Stimulated activated naive CD8-positive, alpha-beta T cell treated with anti-CD3 and anti-CD28 coated beads, Interleukin-15, Interleukin-2, amounts not matched to agents 100 U/mL and 50 U/mL, for 24 hours (primary cell): Measurements from ENCODE around the gene EXOC4.
A peak's percentile ranks its signal among the peaks of the same experiment; 100 is the strongest.
"Not testable (repeated sequence)": the region's sequence is repeated elsewhere in the genome, so short reads cannot be mapped to it uniquely, and the experiment has no call there.

Experiments used
- ATAC-seq: fragments of 150-1000 bp; cut with Tn5 transposase; one replicate; pipeline ENCODE4 v1.10.0; 2021
- DNase-seq: peaks from one replicate; pipeline ENCODE4 v3.0.0; 2021

EXOC4 gene

DNA sequence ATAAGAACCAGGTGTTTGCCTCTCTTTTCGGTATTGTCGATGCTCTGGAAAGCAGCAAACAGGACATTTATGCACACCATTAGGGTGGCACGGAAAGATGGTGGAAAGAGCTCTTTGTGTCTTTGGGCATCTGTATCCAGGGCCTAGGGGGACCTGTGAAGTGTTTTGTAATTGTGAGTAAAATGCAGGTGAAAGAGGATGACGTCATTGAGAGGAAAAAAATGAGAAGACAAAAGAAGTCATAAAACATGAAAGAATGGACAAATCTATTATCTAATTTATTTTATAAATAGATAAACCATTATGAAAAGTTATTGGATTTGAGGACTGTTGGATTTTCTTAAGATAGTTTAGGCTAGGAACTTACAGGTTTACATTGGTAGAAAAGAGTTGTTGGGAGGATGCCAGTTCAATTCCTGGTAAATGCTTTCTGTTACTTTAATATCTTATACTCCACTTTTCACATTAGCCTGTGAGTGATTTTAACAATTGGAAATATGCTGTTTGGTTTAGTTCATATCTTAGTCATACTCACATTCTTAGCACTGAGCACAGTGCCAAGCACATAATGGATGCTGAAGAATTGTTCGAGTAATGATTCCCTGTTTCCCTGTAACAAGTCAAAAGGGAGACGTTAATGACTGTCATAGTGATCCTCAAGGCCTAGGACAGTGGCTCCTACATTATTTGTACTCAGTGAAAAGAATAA, 62.6 kb downstream of the EXOC4 start:
- no peak for ATAC-seq
- DNase-seq, result no peak

DNA sequence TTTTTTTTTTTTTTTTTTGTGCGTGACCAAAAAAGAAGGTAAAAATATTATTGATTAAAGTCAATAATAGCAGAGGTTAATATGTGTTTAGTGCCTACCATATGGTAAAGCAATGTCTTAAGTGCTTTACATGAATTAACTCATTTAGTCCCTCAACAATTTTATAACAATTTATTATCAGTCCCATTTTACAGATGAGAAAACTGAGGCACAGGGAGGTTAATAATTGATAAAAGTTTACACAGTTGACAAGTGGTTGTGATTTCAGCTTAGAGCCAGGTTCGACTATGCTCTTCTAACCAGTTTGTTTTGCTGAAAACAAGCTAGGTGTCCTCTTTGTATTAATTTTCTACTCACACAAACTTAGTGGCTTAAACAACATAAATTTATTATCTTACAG, 67.0 kb downstream of the EXOC4 start:
- DNase-seq (no peak), ATAC-seq (no peak)

DNA sequence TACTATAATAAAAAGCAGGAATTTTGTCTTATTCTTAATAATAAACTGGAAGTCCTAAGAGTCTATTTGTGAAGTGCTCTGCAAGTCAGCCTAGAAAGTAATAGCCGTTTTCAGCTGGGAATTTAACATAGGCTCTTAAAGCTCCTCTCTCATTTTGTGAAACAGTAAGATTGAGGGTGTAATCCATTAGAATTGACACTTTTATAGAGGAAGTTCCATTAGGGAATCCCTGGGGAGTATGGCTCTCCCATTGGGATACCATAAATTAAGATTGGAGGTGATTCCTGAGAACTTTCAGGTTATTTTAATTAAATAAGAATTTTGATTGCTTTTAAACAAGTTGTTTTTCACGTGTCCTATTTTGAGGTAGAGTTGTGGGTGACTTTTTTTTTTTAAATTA, 68.0 kb downstream of the EXOC4 start:
- ATAC-seq (no peak), DNase-seq (no peak)

DNA sequence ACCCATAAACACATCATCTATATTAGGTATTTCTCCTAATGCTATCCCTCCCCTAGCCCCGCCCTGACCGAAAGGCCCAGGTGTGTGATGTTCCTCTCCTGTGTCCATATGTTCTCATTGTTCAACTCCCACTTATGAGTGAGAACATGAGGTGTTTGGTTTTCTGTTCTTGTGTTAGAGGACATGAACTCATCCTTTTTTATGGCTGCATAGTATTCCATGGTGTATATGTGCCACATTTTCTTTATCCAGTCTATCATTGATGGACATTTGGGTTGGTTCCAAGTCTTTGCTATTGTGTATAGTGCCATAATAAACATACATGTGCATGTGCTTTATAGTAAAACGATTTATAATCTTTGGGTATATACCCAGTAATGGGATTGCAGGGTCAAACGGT, 68.5 kb downstream of the EXOC4 start:
- ATAC-seq, DNase-seq: not testable (repeated sequence)

DNA sequence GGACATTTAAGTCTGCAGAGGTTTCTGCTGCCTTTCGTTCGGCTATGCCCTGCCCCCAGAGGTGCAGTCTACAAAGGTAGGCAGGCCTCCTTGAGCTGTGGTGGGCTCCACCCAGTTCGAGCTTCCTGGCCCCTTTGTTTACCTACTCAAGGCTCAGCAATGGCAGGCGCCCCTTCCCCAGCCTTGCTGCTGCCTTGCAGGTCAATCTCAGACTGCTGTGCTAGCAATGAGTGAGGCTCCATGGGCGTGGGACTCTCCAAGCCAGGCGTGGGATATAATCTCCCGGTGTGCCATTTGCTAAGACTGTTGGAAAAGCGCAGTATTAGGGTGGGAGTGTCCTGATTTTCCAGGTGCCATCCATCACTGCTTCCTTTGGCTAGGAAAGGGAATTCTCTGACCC, 73.9 kb downstream of the EXOC4 start:
- DNase-seq, ATAC-seq: not testable (repeated sequence)

DNA sequence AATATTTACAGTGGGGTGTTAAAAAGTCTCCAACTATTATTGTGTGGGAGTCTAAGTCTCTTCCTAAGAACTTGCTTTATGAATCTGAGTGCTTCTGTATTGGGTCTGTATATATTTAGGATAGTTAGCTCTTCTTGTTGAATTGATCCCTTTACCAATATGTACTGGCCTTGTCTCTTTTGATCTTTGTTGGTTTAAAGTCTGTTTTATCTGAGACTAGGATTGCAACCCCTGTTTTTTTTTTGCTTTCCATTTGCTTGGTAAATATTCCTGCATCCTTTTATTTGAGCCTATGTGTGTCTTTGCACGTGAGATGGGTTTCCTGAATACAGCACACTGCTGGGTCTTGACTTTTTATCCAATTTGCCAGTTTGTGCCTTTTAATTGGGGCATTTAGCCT, 75.1 kb downstream of the EXOC4 start:
- not testable (repeated sequence) for ATAC-seq, DNase-seq

DNA sequence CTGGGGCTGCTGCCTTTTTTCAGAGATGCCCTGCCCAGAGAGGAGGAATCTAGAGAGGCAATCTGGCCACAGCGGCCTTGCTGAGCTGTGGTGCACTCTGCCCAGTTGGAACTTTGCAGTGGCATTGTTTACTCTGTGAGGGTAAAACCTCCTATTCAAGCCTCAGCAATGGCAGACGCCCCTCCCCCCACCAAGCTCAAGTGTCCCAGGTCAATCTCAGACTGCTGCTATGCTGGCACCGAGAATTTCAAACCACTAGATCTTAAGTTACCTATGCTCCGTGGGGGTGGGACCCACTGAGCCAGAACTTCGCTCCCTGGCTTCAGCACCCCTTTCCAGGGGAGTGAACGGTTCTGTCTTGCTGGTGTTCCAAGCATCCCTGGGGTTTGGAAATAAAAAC, 77.2 kb downstream of the EXOC4 start:
- ATAC-seq, result no peak
- DNase-seq, result no peak

DNA sequence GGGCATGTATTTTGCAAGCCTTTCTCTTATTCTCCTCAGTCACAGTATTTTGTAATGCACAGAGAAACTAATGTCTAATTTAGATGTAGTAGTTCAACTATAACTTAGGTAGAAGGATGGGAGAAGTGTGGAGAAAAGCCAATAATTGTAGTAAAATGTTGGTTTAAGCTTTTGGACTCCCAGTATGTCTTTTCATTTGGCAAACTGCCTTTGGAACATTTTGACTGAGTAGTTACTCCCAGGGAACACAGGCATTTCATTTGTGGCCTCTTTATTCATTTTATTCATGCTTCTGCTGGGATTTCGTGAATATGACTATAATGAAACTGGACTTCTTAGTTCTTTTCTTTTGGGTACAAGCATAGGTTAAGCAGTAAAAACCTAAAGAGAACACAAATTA, 79.0 kb downstream of the EXOC4 start:
- ATAC-seq, result no peak

DNA sequence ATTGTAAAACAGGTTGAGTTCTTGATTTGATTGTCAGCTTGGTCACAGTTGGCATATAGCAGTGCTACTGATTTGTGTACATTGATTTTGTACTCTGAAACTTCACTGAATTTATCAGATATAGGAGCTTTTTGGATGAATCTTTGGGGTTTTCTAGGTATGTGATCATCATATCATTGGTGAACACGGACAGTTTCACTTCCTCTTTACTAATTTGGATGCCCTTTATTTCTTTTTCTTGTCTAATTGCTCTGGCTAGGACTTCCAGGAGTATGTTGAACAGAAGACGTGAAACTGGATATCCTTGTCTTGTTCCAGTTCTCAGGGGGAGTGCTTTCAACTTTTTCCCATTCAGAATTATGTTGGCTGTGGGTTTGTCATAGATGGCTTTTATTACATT, 86.9 kb downstream of the EXOC4 start:
- ATAC-seq, result no peak
- no peak for DNase-seq

More for the DNA sequence above, 79.0 kb downstream of the EXOC4 start:
- no peak for DNase-seq

DNA sequence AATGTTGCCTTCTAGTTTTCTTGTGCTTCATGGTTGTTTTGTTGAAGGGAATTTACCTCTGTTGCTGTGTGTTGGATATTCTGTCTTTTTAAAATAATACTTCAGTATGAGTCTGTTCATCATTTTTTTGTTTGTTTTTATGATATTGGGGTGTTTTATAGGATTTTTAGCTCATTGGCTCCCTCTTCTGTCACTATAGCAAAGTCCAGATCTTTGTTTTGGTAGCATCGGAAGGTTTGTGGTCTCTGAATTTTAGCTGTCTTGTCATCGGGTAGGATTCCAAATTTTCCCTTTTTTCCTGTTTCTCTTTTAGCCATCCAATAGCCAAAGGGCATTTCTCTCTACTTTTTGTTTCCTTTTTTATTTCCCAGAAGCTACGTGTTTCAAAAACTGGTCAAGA, 91.4 kb downstream of the EXOC4 start:
- DNase-seq, result no peak
- no peak for ATAC-seq

DNA sequence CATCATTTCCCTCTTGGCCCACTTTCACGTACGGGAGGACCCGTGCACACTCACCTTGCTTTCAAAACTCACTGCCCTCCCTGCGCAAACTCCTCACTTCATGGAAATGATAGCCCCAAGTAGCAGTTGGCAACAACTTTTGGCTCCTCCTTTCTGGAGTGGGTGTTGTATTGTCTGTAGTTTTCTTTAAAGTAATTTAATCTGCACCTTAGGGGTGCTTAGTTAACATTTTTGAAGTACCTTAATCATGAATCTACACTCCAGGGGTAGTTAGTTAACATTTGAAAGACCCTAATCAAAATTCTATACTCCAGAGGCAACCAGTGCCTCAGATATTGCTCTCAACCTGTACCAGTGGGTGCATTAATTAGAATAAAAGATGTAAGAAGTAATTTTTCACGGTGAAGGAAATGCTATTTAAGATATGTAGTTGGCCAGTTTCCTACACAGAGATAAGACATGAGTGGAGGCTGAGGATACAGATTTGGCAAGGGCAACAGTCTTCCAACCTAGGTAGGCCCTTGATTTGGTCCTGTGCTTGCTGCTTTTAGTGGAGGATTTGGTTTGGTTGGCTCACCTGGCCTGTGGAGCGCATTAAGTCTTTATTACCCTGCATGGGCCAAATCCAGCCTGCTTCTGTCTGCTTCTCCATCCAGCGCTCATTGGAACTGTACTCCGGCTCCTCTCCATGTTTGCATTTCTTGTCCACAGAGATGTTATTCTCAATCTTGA, 93.0 kb downstream of the EXOC4 start:
- no peak for ATAC-seq
- no peak for DNase-seq

DNA sequence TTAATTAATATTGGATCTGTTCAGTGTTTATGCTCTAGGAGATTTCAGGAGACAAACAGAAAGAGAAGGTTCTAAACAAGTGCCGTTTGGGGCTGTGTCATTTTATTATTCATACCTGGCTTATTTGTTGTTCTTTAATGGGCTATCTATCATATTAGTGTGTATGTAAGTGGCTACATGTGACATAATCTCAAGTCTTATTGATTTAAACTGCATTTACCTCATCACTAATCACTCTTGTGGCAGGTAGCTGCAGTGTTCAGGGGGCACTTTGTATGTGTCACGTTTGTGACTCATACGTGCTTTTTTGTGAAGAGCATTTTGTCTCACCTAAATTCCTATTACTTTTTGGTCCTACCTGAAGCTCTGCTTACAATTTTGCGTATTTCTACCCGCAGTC, 95.4 kb downstream of the EXOC4 start:
- DNase-seq (no peak), ATAC-seq (no peak)

DNA sequence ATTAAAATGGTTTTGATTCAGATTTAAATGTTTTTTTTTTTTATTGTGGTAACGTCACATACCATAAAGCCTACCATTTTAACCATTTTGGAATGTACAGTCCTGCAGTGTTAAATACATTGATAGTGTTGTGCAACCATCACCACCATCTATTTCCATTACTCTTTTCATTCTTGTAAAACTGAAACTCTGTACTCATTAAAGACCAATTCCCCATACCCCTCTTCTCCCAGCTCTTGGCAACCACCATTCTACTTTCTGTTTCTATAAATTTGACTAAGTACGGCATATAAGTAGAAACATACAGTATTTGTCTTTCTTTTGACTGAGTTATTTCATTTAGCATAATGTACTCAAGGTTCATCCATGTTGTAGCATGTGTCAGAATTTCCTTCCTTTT, 96.2 kb downstream of the EXOC4 start:
- DNase-seq (no peak), ATAC-seq (peak; percentile 63)

DNA sequence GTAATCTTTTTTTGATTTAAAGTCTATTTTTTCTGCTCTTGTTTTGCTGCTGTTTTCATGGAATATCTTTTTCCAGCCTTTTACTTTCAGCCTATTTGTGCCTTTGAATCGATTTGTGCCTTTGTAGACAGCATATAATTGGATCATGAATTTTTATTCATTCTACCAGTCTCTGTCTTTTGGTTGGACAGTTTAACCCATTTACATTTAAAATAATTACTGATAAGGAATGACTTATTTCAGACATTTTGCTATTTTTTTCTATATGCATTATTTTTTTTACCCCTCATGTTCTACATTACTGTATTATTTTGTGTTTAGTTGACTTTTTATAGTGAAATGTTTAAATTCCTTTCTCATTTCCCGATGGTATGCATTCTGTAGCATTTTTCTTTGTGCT, 99.6 kb downstream of the EXOC4 start:
- DNase-seq, result no peak
- no peak for ATAC-seq

DNA sequence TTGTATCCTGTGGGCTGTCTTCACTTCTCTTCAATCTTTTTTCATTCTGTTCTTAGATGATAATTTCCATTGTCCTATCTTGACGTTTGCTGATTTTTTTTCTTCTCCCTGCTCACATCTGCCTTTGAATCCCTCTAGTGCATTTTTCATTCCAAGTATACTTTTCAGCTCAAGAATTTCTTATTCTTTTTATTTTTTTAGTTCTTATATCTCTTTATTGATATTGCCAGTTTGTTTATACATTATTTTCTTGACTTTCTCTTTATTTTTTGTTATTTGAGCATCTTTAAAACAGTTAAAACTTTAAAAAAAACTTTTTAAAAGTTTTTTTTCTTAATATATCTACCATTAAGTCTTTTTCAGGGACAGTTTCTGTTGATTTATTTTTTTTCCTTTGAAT, 100.9 kb downstream of the EXOC4 start:
- ATAC-seq, result no peak
- no peak for DNase-seq

DNA sequence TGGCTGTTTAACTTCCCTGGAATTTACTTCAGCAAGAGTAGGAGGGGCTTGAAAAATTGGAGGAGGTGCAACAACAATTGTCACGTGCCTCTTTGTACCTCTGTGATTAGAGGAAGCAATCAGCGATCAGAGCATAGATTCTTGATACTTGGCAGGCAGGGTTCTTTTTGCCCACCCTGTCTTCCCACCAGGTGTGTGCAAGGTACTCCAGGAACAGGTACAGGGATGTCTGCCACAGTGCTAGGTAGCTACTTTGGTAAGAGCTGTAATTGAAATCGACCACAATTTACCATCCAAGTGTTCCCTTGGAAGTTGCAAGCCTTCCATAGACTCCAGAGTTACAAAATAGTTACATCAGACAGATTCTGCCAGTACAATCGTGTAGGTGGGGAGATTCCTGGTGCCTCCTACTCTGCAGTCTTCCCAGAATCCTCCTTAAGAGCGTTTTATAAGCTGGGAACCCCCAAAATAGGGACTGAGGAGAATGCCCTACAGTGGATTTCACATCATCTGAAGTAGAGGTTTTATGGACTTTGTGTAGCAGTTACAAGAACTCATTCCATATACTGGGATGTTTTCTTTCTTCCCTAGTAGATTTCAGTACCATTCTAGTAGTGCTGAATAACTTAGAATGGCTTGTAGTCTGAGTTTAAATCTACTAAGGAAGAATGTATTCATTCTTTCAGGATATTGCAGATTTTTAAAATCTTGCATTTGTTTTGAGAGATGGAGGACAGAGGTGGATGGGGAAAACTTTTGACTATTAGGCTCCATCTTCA, 101.9 kb downstream of the EXOC4 start:
- ATAC-seq (no peak), DNase-seq (no peak)

DNA sequence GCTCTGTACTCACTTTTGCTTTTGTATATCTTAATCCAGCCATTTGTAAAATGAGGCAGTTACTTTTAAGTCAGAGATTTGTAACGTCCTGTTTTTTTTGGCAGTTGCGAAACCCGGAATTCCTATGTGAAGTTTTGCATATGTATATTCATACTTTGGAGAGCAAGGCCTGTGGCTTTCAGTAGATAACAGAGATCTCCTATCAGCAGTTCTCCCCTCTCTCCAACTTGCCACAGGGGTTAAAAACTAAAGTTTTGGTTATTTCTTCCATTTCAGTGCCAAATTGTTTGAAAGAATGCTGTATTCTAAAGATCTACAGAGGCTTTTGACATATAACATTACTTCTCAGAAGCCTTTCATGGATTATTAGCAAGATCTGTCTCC, 102.4 kb downstream of the EXOC4 start:
- ATAC-seq, result no peak
- no peak for DNase-seq

DNA sequence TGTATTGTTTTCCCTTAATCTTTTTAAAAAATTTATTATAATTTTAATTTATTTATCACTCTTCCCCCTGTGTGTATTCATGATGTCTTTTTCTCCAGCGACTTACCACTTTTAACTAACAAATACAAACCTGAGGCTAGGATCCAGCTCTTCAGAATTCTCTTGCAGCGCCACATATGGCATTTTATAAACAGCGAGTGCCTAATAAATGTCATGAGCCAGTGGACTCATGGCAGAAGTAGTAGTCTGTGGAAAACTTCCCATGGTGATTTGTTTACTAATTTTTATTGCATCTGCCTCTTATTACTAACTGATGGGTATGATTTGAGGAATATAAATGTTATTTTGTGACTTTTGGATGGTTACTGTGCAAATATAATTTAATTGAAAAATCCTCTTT, 102.9 kb downstream of the EXOC4 start:
- DNase-seq (no peak), ATAC-seq (no peak)

DNA sequence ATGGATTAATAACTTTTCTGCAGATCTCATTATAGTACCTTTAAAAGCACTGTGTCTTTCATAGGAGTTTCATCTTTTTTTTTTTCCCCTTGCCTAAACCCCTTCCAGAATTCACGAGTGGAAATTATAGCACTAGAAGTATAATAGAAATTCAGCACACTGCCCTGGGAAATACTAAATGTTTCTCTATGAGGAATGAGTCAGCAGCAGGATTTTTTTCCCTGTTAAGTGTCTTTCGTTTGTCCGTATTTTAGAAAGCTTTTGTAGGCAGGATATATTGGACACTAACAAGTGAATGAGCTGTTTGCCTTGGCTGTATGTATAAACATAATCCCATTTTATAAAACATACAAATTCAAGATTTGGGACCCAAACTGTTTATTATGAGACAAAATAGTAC, 105.8 kb downstream of the EXOC4 start:
- DNase-seq, result no peak
- ATAC-seq, result no peak

DNA sequence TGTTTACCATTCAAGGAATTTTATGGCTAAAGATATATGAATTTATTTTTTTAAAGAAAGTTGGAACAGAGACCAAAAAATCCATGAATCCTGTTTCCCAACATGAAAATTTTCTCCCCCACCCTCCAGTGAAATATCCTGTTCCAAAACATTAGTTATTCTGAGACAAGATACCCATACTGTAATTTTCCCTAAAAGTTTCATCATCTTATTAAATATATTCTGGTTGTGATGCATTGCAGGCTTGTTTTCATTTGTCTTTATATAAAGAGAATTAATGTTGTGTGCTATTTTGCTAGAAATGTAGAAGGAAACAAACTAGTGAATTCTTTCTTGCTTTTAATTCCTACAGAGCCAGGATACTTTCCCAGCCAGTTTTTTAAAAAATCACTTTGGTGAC, 106.6 kb downstream of the EXOC4 start:
- no peak for ATAC-seq
- no peak for DNase-seq

DNA sequence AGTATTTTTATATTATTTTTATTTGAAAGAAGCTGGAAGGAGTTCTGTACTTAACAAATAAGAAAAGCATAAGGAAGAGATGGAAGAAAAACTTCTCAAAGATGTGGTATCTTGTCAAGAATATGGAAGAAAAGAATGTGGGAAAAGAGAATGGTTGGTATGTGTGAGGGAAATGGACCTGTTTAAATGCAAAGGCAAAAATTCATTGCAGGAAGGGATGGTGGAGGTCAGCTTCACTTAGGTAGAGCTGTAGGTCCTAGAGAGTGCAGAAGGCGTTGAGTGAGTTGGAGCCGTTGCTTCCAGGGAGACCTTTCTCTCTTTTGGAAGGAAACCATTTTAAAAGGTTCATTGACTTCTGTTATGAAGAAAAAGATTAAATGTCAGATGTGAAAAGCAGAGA, 107.3 kb downstream of the EXOC4 start:
- ATAC-seq, result no peak

DNA sequence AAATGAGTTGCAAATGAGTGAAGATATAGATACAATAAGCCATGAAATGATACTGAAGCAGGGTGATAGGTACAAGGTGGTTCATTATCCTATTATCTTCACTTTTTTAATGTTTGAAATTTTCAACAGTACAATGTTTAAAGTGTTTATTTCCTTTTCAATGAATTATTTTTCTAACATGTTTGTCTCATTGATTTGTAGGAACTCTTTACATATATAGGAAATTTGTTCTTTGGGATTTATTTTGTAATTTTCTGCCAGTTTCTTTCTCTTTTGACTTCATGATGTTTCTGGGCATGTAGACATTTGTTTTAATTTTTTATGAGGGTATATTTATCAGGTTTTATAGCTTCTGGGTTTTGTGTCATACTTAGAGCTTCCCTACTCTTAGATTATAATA, 108.9 kb downstream of the EXOC4 start:
- DNase-seq (no peak), ATAC-seq (no peak)

More for the DNA sequence above, 107.3 kb downstream of the EXOC4 start:
- no peak for DNase-seq

DNA sequence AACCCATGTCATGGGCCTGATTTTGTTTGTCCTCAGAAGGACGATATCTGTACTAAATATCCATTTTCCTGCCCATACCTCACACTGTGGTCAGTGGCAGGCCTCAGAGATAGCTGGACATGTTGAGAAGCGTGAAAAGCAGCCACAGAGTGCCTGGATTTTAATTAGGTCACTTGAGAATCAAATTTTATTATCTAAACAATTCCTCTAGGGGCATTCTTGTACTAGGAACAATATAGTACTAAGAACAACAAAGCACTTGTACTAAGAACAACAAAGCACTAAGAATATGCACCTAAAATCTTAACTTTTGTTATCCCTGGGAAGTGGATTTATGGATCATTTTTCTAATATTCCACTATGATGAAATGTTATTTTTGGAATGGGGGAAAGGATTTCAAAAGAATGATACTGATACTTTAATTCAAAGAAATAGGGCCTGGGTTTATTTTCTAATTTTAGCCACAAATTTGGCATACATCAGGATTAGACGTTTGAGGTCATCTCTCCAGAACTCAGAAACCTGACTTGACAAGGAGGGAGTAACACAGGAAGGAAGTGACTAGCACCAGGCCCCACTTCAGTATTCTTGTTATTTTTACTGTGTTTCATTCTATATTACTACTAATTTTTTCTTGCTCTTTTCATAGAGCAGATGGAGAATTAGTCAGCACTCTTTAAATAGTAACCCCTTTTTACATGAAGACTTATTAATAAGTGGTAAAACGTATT, 112.2 kb downstream of the EXOC4 start:
- DNase-seq (no peak), ATAC-seq (no peak)
